SH-SY5Y (cell line): Measurements from ENCODE around the gene FAM83C.

ENCODE experiments used
- GATA2 ChIP-seq: IDR thresholded peaks from 2 replicates; pipeline ENCODE4 v1.6.1; 2011; ENCODE audit warnings: mild to moderate bottlenecking, low read depth, low read length
- GATA3 ChIP-seq: IDR thresholded peaks from 2 replicates; pipeline ENCODE4 v1.6.1; 2011; ENCODE audit warnings: low read depth, mild to moderate bottlenecking, low read length, moderate library complexity

GRCh38 chr20:35279040-35279439 lies 13.2 kb downstream of the FAM83C start:
- TF ChIP-seq GATA2 (no peak), GATA3 (no peak)
